Stomach (tissue), 9 donors: Measurements from ENCODE around the gene PTCHD1. TPM values are rescaled to one million over a fixed set of nuclear protein-coding genes. Genes with fewer than 3 reads are reported as not detected.

Source experiments
- DNase-seq, 2 donors: peaks; one replicate each; pipeline versions ENCODE4 v3.0.0 to v3.0.0-alpha.2; 2013 to 2019
- H3K27ac ChIP-seq, 5 donors: fragments of 200-600 bp in 4 of 5; sonication (generic) in 4 of 5; one replicate each; pipeline ENCODE4 v1.5.1; 2013 to 2019; ENCODE audit warnings: mild to moderate bottlenecking in 1 of 5, moderate library complexity in 1 of 5
- H3K27me3 ChIP-seq, 3 donors: fragments of 200-600 bp; sonication (generic); one replicate each; pipeline ENCODE4 v1.5.1; 2017 to 2019; ENCODE audit warnings: mixed run types in 1 of 3
- H3K36me3 ChIP-seq, 4 donors: fragments of 200-600 bp; sonication (generic); 1 replicate in 3 of 4; 2 replicates in 1 of 4; pipeline ENCODE4 v1.5.1; 2016 to 2019
- H3K4me1 ChIP-seq, 4 donors: fragments of 200-600 bp; sonication (generic); one replicate each; pipeline ENCODE4 v1.5.1; 2016 to 2019
- H3K4me3 ChIP-seq, 4 donors: fragments of 200-600 bp; sonication (generic) in 3 of 4; one replicate each; pipeline ENCODE4 v1.5.1; 2016 to 2019; ENCODE audit warnings: mild to moderate bottlenecking in 1 of 4
- H3K9me3 ChIP-seq, 4 donors: fragments of 200-600 bp; sonication (generic); one replicate each; pipeline ENCODE4 v1.5.1; 2016 to 2019
- CTCF ChIP-seq, 7 experiments: fragments of 450-650 bp in 4 of 7; fragments of 200-600 bp in 3 of 7; sonication (generic) in 3 of 7; IDR thresholded peaks; one replicate each; pipeline ENCODE4 v1.5.1; 2016 to 2019; ENCODE audit warnings: antibody characterized with exemption in 7 of 7, control low read depth in 2 of 7, mild to moderate bottlenecking in 1 of 7
- EP300 ChIP-seq: sonication (generic); formaldehyde crosslinking; IDR thresholded peaks from one replicate; pipeline ENCODE4 v1.6.1; 2017; ENCODE audit warnings: antibody characterized with exemption
- POLR2A ChIP-seq, 4 donors: fragments of 450-650 bp; IDR thresholded peaks; one replicate each; pipeline ENCODE4 v1.6.1; 2016; ENCODE audit warnings: antibody characterized with exemption in 4 of 4, control low read depth in 2 of 4, mild to moderate bottlenecking in 1 of 4, moderate library complexity in 1 of 4
- POLR2AphosphoS5 ChIP-seq, 3 donors: sonication (generic); formaldehyde crosslinking; IDR thresholded peaks; one replicate each; pipeline ENCODE4 v1.6.1; 2016; ENCODE audit warnings: antibody characterized with exemption in 3 of 3
- WGBS, 5 donors: extraction: QIAGEN DNeasy Blood & Tissue Kit in 3 of 5; methylation state at CpG; one replicate each; pipeline versions ENCODE4 v1.1.5 to v1.1.7; 2013 to 2018; 5-methylcytosine and 5-hydroxymethylcytosine counted together
- intact Hi-C: fragments of 100-400 bp; cut with DNase I; formaldehyde crosslinking; loops from one replicate; pipeline ENCODE4 v1.15.1; 2023; ENCODE audit warnings: low total_unique reads
- polyA plus RNA-seq, 3 donors: library from polyadenylated mRNA; stranded (reverse); fragments of 200-250 nt; gene quantifications; one replicate each; pipeline ENCODE4 v1.2.3, GENCODE V29; 2013
- total RNA-seq, 5 donors: library from RNA; depleted of rRNA; stranded (reverse); fragments of >200 nt; gene quantifications; one replicate each; pipeline versions ENCODE4 v1.1.0 to v1.2.3, GENCODE V29; 2014 to 2016
- donor health status: healthy with polysubstance abuse.
- donor health status: Bipolar disorder and iron deficiency.
- donor health status: healthy.

Gene PTCHD1
- total and polyA plus RNA-seq, 8 donors = 0.15 to 6.2 (median 1.7) TPM; not detected in 1

- Histone ChIP-seq H3K36me3 (no peaks in the 10 kb centered on the region), H3K4me1 (peaks cover 0 to 3% (median 0%) of the 10 kb centered on the region in 4 donors), H3K27ac (no peak overlapping the region), H3K4me3 (no peak overlapping the region), H3K27me3 (peaks cover 0 to 25% (median 2%) of the 10 kb centered on the region in 3 donors), H3K9me3 (no peaks in the 10 kb centered on the region)
- 33 to 64% (median 59%) methylated on average over 6 of the region's 6 CpGs for WGBS, 5 donors
- peak in 1 of 2 donors; percentile 9 for DNase-seq
- intact Hi-C loops = no loop called here
- peak in 1 of 7 experiments; percentile 7 for TF ChIP-seq CTCF (IDR thresholded peaks at IDR 0.05)
- no peak for TF ChIP-seq POLR2AphosphoS5 (IDR thresholded peaks at IDR 0.05)
- no peak for TF ChIP-seq POLR2A (IDR thresholded peaks at IDR 0.05)
Measured at GRCh38 chrX:23341452-23341851, 6.8 kb downstream of the PTCHD1 start.

- no peak overlapping the region for H3K27ac ChIP-seq
Measured at GRCh38 chrX:23344238-23344903, 9.7 kb downstream of the PTCHD1 start.

GRCh38 chrX:23344904-23345271, 10.2 kb downstream of the PTCHD1 start:
- H3K4me3 ChIP-seq = no peak overlapping the region

More at GRCh38 chrX:23344238-23344903, 9.7 kb downstream of the PTCHD1 start:
- no peak for TF ChIP-seq EP300
- no peak for TF ChIP-seq CTCF (IDR thresholded peaks at IDR 0.05)
- peak in 1 of 3 donors; percentile 13 for TF ChIP-seq POLR2AphosphoS5 (IDR thresholded peaks at IDR 0.05)
- no peak for TF ChIP-seq POLR2A (IDR thresholded peaks at IDR 0.05)
- Histone ChIP-seq H3K4me1 (peaks cover 0 to 3% (median 0%) of the 10 kb centered on the region in 4 donors), H3K9me3 (no peaks in the 10 kb centered on the region), H3K27me3 (peaks cover 0 to 17% (median 0%) of the 10 kb centered on the region in 3 donors), H3K4me3 (no peak overlapping the region), H3K36me3 (no peaks in the 10 kb centered on the region)
- DNase-seq = peak in 1 of 2 donors; percentile 7
- 24 to 41% (median 38%) methylated on average over 5 of the region's 5 CpGs for WGBS, 5 donors
- intact Hi-C loops = no loop called here

GRCh38 chrX:23356189-23356588, 21.5 kb downstream of the PTCHD1 start:
- H3K27me3 ChIP-seq = no peaks in the 10 kb centered on the region
- no peaks in the 10 kb centered on the region for H3K36me3 ChIP-seq
- TF ChIP-seq POLR2A (IDR thresholded peaks at IDR 0.05) (no peak), CTCF (IDR thresholded peaks at IDR 0.05) (no peak), EP300 (no peak), POLR2AphosphoS5 (IDR thresholded peaks at IDR 0.05) (no peak)
- WGBS, 5 donors = 75 to 86% (median 84%) methylated on average over 6 of the region's 6 CpGs
- H3K9me3 ChIP-seq = peaks cover 0 to 7% (median 0%) of the 10 kb centered on the region in 4 donors
- no peak overlapping the region for H3K27ac ChIP-seq
- no peak for DNase-seq
- intact Hi-C loops = no loop called here
- no peak overlapping the region for H3K4me3 ChIP-seq
- H3K4me1 ChIP-seq = no peaks in the 10 kb centered on the region

More at GRCh38 chrX:23344904-23345271, 10.2 kb downstream of the PTCHD1 start:
- Histone ChIP-seq H3K9me3 (no peaks in the 10 kb centered on the region), H3K27ac (no peak overlapping the region), H3K36me3 (no peaks in the 10 kb centered on the region), H3K4me1 (peaks cover 0 to 3% (median 0%) of the 10 kb centered on the region in 4 donors), H3K27me3 (peaks cover 0 to 14% (median 0%) of the 10 kb centered on the region in 3 donors)
- 47 to 81% (median 57%) methylated on average over 2 of the region's 2 CpGs for WGBS, 5 donors
- intact Hi-C loops = no loop called here
- DNase-seq = no peak
- TF ChIP-seq EP300 (no peak), CTCF (IDR thresholded peaks at IDR 0.05) (no peak), POLR2A (IDR thresholded peaks at IDR 0.05) (no peak), POLR2AphosphoS5 (IDR thresholded peaks at IDR 0.05) (no peak)
